H1 (cell line): ENCODE measurements around the gene MAP3K14. TPM values are rescaled to one million over a fixed set of nuclear protein-coding genes. Genes with fewer than 3 reads are reported as not detected.

Experiments used
- JUN ChIP-seq: IDR thresholded peaks from 2 replicates; pipeline ENCODE4 v1.6.1; 2011; ENCODE audit warnings: low read depth, mild to moderate bottlenecking, improper control_type of control experiment, low read length
- KDM1A ChIP-seq: fragments of 200-600, 300-600 bp; sonication (generic); IDR thresholded peaks from 2 replicates; pipeline ENCODE4 v1.7.1; 2016; ENCODE audit warnings: mild to moderate bottlenecking, low read length, borderline replicate concordance
- POLR2AphosphoS5 ChIP-seq: IDR thresholded peaks from 2 replicates; pipeline ENCODE4 v1.6.1; 2011; ENCODE audit warnings: low read depth, low read length
- SAP30 ChIP-seq: fragments of 300-600 bp; sonication (generic); IDR thresholded peaks from 2 replicates; pipeline ENCODE4 v1.7.1; 2012; ENCODE audit warnings: low read length, moderate library complexity, mild to moderate bottlenecking, inconsistent platforms; ENCODE audit not compliant: insufficient read depth, insufficient replicate concordance
- polyA plus RNA-seq, 7 experiments: library from polyadenylated mRNA; depleted of rRNA in 3 of 7; stranded (reverse) in 5 of 7; unstranded in 2 of 7; fragments of >200 nt in 5 of 7; fragments of 200-250 nt in 2 of 7; gene quantifications; 1 replicate in 5 of 7; 2 replicates in 1 of 7; 4 replicates in 1 of 7; pipeline versions ENCODE4 v1.2.1 to v1.2.3, GENCODE V29; 2011 to 2013; ENCODE audit warnings: missing spikeins in 2 of 7, mixed read lengths in 2 of 7
- total RNA-seq: library from RNA; stranded (reverse); fragmentation: NEBNext Ultra II Directional; extraction: Animal tissue kit (Norgen Biotek cat#: 25700); gene quantifications from 2 replicates; pipeline ENCODE4 v1.2.1, GENCODE V29; 2021

The MAP3K14 gene
- total and polyA plus RNA-seq, 2 of the 8 experiments (the other 6 are each of a cell fraction or from before 2014, with no cell fraction given) = 5.2 to 6.1 TPM

GRCh38 chr17:45276031-45276430 is 40.8 kb downstream of the MAP3K14 start (continued):
- TF ChIP-seq KDM1A (no peak), SAP30 (no peak), JUN (no peak), POLR2AphosphoS5 (no peak)
